ENCODE data around the gene PDZD2.

- no peak for TF ChIP-seq POLR2A (IDR thresholded peaks at IDR 0.05)
- no peak for TF ChIP-seq CTCF (IDR thresholded peaks at IDR 0.05)
Observed at GRCh38 chr5:32129074-32129598, 490.2 kb downstream of the PDZD2 start.

Data from heart left ventricle (tissue), 13 donors.